ENCODE results near the gene PIK3AP1.

GRCh38 chr10:96576277-96576980 lies 143.9 kb downstream of the PIK3AP1 start:
- TF ChIP-seq POLR2A (IDR thresholded peaks at IDR 0.05) (no peak), CTCF (IDR thresholded peaks at IDR 0.05 in 4 of 5, conservative IDR thresholded peaks at IDR 0.05 in 1 of 5) (no peak)

Data from gastrocnemius medialis (tissue), 4 donors.